Left kidney (tissue), 8 donors: ENCODE results near the gene KPNB1. TPM values are rescaled to one million over a fixed set of nuclear protein-coding genes. Genes with fewer than 3 reads are reported as not detected.

Experiments used
- DNase-seq: peaks from one replicate; pipeline ENCODE4 v3.0.0-alpha.2; 2013
- long read RNA-seq, 8 donors: transcript quantifications; one replicate each; lab custom pipeline, GENCODE V29; 2026
- polyA plus RNA-seq: library from polyadenylated mRNA; unstranded; fragments of 120-200 nt; gene quantifications from one replicate; pipeline ENCODE4 v1.2.1, GENCODE V29; 2013; ENCODE audit not compliant: insufficient read length

KPNB1 gene
- 325 TPM for polyA plus RNA-seq
- long read RNA-seq, donor 1, full-length matches to known transcripts: 49 of 114 reads
- long read RNA-seq, donor 1, partial matches to known transcripts: 65 of 114 reads
- long read RNA-seq, donor 1, other reads (novel, unspliced or antisense): 0 of 114 reads
- long read RNA-seq, donor 2, full-length matches to known transcripts: 54 of 124 reads
- long read RNA-seq, donor 2, partial matches to known transcripts: 70 of 124 reads
- long read RNA-seq, donor 2, other reads (novel, unspliced or antisense): 0 of 124 reads
- long read RNA-seq, donor 3, full-length matches to known transcripts: 58 of 117 reads
- long read RNA-seq, donor 3, partial matches to known transcripts: 59 of 117 reads
- long read RNA-seq, donor 3, other reads (novel, unspliced or antisense): 0 of 117 reads
- long read RNA-seq, donor 4, full-length matches to known transcripts: 1 of 6 reads
- long read RNA-seq, donor 4, partial matches to known transcripts: 5 of 6 reads
- long read RNA-seq, donor 4, other reads (novel, unspliced or antisense): 0 of 6 reads
- long read RNA-seq, donor 5, full-length matches to known transcripts: 41 of 152 reads
- long read RNA-seq, donor 5, partial matches to known transcripts: 111 of 152 reads
- long read RNA-seq, donor 5, other reads (novel, unspliced or antisense): 0 of 152 reads
- long read RNA-seq, donor 6, full-length matches to known transcripts: 60 of 149 reads
- long read RNA-seq, donor 6, partial matches to known transcripts: 89 of 149 reads
- long read RNA-seq, donor 6, other reads (novel, unspliced or antisense): 0 of 149 reads
- long read RNA-seq, donor 7, full-length matches to known transcripts: 92 of 179 reads
- long read RNA-seq, donor 7, partial matches to known transcripts: 87 of 179 reads
- long read RNA-seq, donor 7, other reads (novel, unspliced or antisense): 0 of 179 reads
- long read RNA-seq, donor 8, full-length matches to known transcripts: 17 of 67 reads
- long read RNA-seq, donor 8, partial matches to known transcripts: 50 of 67 reads
- long read RNA-seq, donor 8, other reads (novel, unspliced or antisense): 0 of 67 reads

GRCh38 chr17:47649153-47649971 lies at the start of gene KPNB1:
Gene KPNB1 (plus strand): TSS chr17:47649919. CDS start chr17:47650245, 326 bp downstream.
- DNase-seq: peak; percentile 99

- no peak for DNase-seq
Observed at GRCh38 chr17:47603830-47604597, 45.7 kb upstream of the KPNB1 start.

- DNase-seq: no peak
Observed at GRCh38 chr17:47604598-47604927, 45.2 kb upstream of the KPNB1 start.

DNA sequence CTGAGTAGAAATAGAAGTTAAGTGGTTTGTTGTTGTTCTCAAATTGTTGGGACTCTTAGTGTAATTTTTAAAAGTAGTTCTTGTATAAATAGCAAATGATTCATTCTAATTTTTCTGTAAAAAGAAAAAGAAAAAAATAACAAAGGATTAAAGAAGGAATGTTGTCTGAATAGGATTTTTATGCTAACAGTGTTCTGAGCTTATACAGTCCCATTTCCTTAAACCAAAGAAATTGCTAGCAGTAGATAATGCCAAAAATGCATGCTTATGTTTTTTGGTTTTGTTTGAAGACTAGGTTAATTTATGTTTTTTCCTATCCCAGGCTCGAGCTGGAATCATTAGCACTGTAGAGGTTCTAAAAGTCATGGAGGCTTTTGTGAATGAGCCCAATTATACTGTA lies 44.7 kb upstream of the KPNB1 start:
- no peak for DNase-seq

DNA sequence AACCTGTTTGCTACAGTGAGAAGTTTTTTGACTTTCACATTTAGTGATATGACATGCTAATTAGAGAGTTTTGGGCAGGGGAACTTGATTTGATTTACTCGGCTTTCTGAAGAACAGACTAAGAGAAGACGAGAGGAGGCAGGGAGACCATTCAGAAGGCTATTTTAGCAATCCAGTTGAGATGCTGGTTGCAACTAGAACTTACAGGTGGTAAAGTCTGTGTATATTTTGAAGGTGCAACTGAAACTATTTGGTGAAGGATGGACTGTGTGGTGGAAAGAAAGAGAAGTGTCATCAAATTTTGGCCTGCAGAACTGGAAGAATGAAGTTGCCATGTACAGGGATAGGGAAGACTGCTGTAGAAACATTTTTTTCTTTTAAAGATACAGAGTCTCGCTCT lies 42.2 kb upstream of the KPNB1 start:
- DNase-seq: no peak

GRCh38 chr17:47611372-47612350 lies 38.1 kb upstream of the KPNB1 start:
- DNase-seq: no peak

DNA sequence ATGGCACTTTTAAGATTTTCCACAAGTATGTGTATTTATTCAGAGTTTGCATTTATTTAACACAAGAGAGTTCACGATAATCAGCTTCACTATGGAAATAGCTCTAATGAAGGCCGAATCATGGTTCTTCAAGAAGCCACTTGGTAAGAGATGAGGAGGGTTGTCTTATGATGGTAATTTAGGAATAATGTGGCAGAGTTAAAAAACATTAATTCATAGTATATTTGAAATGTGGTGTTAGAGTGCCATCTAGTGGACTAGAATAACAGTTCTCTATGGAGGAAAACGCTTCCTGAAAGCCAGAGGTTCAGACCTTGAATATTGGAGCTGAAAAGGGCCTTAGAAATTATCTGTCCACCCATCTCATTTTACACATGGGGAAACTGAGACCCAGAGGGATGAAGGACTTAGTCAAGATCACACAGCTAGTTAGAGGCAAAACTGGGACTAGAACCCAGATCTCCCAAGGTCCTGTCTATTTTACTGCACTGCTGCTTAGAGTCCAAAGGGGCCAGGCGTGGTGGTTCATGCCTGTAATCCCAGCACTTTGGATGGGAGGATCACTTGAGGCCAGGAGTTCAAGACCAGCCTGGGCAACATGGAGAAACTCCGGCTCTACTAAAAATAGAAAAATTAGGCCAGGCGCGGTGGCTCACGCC lies 33.8 kb upstream of the KPNB1 start:
- peak; percentile 60 for DNase-seq

DNA sequence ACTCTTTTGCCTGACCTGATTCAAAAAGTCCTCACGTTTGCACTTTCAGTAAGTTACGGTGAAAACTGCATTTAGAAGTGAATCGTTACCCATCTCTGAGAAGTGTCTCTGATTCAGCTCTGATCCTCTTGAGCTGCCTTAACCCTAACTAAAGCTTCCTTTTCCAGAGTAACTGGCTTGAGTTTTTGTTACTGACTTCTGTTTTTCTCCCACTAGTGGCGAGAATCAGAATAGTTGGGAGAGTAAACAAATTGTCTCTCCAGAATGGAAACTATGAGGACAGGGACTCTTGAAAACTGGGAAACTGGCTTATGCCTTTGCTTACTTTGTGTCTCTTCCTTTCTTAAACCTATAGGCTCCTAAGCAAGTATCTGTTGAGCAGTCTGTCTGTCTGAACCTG lies 31.3 kb upstream of the KPNB1 start:
- DNase-seq: no peak

GRCh38 chr17:47620503-47621245 lies 29.0 kb upstream of the KPNB1 start:
- no peak for DNase-seq

GRCh38 chr17:47621293-47622179 lies 28.2 kb upstream of the KPNB1 start:
- no peak for DNase-seq

GRCh38 chr17:47622180-47622549 lies 27.6 kb upstream of the KPNB1 start:
- no peak for DNase-seq

DNA sequence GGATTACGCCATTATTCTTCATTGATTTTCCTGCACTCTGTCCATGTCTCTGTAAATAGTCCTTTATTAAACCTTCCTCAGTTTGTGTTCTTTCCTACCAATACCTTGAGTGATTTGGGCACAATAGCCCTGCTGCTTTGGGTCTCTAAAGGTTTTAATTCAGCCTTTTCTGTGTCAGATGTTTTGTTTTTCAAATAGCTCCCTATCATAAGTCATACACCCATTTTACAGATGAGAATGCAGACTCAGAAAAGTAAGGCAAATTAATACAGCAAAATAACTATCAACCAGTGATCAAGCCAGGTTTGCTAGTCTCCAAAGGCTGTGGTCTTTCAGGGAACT lies 25.0 kb upstream of the KPNB1 start:
- no peak for DNase-seq

GRCh38 chr17:47628014-47628566 lies 21.6 kb upstream of the KPNB1 start:
- DNase-seq: no peak

GRCh38 chr17:47629826-47630225 lies 19.9 kb upstream of the KPNB1 start:
- DNase-seq: no peak

- DNase-seq: no peak
Observed at GRCh38 chr17:47630614-47631013, 19.1 kb upstream of the KPNB1 start.

DNA sequence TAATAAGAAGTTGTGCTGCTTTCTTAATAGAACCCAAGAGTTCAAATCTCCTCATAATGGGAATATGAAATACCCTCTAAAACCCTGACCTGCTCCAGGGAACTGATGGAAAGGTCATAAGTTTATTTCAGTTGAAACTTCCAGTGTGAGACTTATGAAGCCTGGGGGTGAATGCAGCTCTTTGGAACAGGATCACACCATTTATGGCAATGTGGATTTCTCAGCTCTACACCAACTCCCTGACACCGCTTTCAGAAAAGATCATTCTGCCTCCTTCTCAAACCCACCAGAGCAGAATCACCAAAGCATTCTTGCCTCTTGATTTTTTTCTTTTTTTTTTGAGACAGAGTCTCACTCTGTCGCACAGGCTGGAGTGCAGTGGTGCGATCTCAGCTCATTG lies 16.7 kb upstream of the KPNB1 start:
- DNase-seq: no peak

DNA sequence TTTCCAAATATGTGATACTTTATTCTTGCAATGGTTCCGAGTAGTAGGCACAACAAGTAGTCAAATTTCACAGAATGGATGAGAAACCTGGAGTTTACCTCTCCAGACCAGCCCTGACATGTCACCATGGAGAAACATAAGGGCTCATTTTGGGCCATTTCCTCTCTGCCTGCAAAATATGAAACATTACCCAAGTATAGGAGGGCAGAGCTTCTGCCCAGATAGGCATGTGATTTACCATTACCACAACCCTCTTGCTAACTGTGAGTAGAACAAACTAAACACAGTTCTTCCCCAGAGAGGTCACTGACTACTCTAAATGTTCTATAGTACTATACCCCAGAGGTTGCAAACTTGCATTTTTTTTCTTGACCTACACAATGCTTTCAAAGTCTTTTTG lies 15.7 kb upstream of the KPNB1 start:
- no peak for DNase-seq
